Hematopoietic multipotent progenitor cell (in vitro differentiated cells): Measurements from ENCODE around the gene FABP1. TPM values are rescaled to one million over a fixed set of nuclear protein-coding genes. Genes with fewer than 3 reads are reported as not detected.

Source experiments
- DNase-seq, 3 donors: peaks; one replicate each; pipeline ENCODE4 v3.0.0-alpha.2; 2011 to 2015; ENCODE audit warnings: low read depth in 2 of 3, low spot score in 2 of 3
- total RNA-seq: library from RNA; depleted of rRNA; stranded (reverse); fragments of >200 nt; gene quantifications from one replicate; pipeline ENCODE4 v1.2.3, GENCODE V29; 2012

Gene FABP1
- total RNA-seq, 1 donor = not detected

DNA sequence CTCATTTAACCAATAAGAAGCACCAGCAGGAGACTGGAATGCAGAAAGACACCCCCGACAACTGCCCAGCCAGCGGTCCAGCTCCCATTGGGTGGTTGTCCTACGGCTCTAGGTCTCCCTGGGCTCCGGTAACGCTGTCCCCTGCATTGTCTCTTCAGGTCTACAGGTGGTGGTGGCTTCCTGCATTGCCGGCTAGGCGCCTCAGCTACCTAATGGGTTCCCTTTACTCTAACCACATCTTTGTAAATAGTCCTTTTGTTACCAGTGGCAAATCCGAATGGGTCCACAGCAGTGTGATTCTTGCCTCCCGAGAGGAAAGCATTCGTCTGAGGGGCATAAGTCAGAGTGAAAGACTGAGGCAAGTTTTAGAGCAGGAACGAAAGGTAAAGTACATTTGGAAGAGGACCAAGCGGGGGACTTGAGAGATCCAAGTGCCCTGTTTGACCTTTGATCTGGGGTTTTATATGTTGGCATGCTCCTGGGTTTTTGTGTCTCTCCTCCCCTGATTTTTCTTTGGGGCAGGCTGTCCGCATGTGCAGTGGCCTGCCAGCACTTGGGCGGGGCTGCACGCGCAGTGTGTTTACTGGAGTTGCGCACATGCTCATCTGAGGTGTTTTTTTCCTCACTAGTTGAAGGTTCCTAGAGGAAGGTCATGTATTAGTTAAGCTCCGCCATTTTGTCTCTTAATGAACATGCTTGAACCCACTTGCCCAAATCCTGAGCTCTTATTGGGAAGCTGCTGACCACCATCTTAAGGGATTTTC, 11.0 kb downstream of the FABP1 start:
- no peak for DNase-seq

DNA sequence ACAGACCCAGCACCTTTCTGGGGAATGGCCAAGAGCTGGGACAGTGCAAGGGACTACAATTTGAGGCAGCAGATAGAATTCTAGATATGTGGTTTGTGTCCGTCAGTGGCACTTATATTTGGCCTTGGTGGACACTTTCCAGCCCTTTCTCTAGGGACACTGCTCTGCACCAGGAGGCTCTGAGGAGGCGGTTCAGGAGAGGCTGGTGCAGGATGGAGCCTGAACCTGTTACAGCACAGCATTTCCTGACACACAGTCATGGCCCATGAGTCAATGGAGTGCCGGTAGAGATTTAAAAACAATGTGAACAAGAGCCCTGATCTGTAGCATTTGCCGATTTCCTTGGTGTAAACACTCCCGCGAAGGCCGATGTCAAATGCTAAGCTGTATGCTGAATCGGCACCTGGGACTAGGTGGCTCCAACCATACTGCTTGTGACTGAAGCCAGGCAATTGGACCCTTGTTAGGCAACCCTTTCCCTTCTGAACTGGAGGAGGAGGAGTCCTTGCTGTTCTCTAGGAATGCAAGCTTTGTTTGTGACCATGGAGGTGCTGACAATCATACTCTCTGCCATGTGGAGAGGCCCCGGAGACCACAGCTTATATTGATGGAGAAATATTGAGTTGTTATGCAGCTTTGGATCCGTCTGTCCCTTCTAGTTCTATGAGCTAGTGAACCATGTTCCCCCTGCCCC, 11.9 kb downstream of the FABP1 start:
- DNase-seq = no peak

GRCh38 chr2:88114889-88115288, 13.0 kb downstream of the FABP1 start:
- no peak for DNase-seq

DNA sequence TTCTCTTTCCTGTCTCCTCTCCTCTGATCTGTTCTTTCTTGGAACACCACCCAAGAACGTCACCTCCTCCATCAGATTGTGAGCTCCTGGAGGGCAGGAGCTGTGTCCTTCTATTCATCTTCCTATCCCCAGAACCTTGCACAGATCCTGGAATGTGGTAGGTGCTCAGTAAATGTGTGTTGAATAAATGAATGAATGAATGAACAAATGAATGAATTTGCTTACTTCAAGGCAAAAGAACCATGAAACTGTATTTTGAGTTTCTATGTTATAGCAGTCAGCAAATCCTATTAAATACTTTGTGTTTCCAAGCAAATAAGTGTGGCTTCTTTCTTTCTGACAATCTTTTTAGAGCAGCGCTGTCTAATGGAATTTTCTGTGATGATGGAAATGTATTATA, 14.8 kb downstream of the FABP1 start:
- DNase-seq = no peak

DNA sequence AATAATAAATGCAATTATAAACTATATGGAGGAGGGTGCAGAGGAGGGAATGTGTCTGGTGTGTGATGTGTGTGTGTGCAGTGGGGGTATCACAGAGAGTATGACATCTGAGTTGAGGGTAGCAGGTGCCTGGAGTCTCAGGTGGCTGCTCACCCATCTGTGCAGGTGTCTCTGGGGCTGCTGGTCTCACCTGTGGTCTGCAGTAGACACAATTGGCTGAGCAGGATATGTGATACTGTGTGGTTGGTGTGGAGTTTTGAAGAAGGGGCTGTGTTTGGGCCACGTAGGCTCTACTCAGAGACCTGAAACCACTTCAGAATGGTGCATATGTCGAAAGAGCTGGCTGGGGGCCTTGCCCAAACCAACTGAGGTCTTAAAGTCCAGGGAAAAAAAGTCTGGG, 17.0 kb downstream of the FABP1 start:
- no peak for DNase-seq

DNA sequence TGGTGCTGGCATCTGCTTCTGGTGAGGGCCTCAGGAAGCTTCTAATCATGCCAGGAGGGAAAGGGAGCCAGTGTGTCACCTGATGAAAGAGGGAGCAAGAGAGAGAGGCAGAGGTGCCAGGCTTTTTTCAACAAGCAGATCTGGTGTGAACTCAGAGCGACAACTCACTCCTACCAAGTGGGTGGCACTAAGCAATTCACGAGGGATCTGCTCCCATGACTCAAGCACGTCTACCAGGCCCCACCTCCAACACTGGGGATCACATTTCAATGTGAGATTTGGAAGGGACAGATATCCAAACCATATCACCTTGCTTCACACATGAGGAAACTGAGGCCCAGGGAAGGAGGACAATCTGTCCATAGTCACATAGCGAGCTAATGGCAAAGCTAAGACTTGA, 19.1 kb downstream of the FABP1 start:
- DNase-seq = no peak

DNA sequence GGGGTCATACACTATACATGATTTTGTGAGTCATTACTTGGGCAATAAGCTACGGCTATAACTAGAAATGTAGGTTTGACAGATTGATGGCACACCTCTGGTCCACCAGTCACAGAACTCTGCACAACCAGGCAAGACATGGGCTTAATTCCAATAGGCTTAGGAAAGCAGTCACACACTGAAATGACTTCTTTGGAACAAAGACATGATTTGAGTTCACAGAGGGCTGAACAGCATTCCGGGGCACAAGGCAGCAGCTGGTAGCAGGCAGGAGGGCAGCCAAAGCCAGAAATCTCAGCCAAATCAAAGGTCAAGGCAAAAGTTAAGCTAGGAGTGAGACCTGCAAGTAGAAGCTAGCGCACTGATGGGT, 27.4 kb downstream of the FABP1 start:
- no peak for DNase-seq

DNA sequence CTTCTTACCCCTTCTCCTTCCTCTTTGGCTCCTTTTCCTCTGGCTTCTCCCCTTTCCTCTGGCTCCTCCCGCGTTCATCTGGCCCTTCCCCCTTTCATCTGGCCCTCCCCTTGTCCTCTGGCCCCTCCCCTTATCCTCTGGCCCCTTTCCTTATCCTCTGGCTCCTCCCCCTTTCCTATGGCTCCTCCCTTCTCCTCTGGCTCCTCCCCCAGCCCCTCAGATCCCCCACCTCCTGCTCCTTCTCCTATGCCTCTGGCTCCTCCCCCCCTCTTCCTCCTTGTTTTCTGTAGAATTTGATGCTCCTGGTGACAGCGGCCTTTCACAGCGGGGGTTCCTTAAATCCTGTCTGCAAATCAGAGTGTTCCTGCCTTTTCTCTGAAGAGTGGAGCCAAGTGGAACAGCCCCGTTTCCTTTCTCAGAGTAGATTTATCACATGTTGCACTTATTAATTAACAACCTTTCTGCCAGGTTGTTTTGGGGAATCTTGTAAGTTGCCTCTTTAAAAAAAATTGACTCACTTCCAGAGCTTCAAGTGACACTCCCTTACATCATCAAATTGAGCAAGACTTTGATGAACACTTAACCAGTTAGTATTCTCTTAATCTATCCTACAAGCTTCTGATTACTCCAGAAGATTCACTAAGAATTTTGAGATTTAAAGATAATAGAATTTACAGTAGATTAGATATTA, 27.9 kb downstream of the FABP1 start:
- DNase-seq = peak in 1 of 3 donors; percentile 5

GRCh38 chr2:88098558-88098900, 29.3 kb downstream of the FABP1 start:
- DNase-seq = no peak

GRCh38 chr2:88097891-88098557, 29.8 kb downstream of the FABP1 start:
- DNase-seq = no peak

DNA sequence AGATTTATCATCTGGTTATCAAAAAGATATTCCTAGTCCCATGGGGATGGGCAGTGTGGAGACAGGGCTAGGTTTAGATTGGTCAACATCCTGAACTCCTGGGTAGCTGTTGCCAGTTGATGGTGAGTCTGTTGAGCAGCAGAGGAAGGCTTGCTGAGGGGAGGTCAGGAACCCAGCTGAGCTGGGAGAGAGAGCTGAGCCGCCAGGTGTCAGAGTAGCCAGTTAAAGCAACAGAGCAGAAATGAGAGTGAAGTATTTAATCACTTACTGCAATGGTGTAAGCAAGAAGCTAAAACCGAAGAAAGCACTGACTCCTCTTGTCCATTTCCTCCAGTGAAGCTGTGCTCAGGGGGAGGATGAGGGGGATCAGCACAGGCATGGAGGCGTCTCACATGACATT, 30.7 kb downstream of the FABP1 start:
- no peak for DNase-seq

DNA sequence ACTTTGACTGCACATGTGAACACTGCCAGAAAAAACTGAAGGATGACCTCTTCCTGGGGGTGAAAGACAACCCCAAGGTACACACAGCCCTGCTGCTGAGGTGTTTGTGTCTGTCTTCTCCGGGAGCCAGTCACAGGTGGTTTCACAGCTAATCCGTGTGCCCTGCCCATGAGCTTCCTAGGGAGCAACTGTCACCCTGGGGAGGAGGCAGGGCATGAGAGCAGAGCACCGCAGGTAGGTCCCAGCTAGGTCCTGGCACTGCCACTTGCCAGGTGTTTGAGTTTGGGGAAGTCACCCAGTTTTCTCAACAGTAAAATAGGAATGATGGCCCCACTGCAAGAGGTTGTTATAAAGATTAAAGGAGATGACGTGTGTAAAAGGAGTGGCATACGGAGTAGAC, 31.2 kb downstream of the FABP1 start:
- no peak for DNase-seq

DNA sequence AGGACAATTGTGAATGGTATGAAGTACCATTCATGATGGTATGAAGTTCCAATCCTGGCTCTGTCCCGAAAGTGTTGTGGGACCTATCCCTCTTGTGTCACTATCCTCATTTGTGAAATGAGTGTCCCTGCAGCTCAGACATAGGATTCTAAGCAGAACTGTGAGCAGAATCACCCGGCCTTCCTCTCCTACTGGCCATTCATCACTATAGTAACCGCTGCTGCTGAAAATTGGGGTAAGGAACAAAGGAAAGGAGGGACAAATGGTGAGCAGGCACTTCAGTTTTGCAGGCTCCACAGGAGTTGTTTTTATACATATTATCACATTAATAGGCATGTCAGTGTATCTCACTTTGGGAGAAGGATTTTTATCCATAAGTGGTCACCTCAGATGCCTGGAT, 32.8 kb downstream of the FABP1 start:
- DNase-seq = no peak

DNA sequence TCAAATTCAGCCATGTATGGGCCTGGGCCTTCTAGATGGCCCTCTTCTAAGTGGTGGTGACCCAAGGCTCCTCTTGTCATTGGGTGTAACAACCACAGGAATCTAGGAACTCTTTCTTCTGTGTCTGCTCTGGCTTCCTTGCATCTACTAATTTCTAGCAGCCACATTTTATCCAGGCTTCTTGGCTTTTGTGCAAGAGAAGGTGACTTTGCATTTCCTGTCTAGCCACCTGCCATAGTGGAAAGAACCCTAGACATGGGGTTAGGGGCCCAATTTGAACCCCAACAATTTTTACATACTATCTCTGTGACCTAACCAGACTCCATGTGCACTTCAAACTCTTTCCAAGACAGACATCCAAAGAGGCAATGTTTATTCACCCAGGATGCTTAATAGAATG, 35.1 kb downstream of the FABP1 start:
- no peak for DNase-seq

- DNase-seq = no peak
These were observed 35.9 kb downstream of the FABP1 start for GRCh38 chr2:88091943-88092342.

DNA sequence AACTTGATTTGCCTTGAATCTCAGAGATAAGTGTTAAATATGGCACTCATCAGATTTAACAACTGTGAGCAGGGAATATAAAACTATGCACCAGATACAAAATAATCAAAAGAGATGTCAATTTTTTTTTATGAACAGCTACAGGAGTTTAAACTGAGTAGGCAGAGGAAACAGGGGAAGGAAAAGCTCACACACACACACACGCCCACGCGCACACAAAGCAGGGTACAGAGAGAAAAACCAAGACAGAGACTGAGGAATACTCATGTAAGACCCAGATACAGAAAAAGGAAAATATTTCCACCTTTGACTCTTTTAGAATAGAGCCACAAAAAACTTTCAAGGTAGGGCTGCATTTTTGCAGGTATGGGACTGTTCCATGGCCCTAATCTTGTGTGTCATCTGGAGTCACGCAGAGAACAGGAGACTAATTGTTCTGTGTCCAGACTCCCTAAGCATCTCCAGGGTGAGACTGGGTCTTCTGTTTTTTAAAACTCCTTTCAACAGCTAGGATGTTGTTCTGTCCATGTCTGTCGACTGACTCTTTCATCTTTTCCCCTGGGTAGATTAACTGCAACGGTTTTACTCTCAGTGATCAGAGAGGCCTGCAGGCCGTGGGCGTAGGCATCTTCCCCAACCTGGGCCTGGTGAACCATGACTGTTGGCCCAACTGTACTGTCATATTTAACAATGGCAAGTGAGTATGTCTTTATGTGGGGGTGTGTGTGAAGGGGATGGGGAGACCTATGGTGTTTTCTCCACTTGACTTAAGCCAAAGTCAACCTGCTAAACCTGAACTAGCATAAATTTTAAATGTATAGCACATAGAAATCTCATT, 37.2 kb downstream of the FABP1 start:
- DNase-seq = no peak

- no peak for DNase-seq
These were observed 38.9 kb downstream of the FABP1 start for GRCh38 chr2:88088999-88089398.

DNA sequence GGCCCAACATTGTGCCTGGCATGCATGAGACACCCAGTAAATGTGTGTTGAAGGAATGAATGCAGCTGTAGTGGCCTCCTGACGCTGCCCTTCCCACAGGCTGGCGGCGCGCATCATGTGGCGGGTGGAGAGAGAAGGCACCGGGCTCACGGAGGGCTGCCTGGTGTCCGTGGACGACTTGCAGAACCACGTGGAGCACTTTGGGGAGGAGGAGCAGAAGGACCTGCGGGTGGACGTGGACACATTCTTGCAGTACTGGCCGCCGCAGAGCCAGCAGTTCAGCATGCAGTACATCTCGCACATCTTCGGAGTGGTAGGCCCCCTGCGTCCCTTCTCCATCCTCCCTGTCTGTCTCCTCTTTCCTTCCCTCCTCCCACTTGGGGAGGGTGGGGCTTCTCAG, 40.1 kb downstream of the FABP1 start:
- no peak for DNase-seq

GRCh38 chr2:88087073-88087472, 40.8 kb downstream of the FABP1 start:
- DNase-seq = no peak

GRCh38 chr2:88086401-88086800, 41.5 kb downstream of the FABP1 start:
- no peak for DNase-seq

GRCh38 chr2:88085602-88086001, 42.3 kb downstream of the FABP1 start:
- DNase-seq = no peak
